Choroid plexus epithelial cell (primary cell): ENCODE measurements around the gene TXNL4B.

Source experiments
- DNase-seq: peaks from one replicate; pipeline ENCODE4 v3.0.0-alpha.2; 2010; ENCODE audit warnings: low read depth
- H3K4me3 ChIP-seq: 2 replicates; pipeline ENCODE4 v1.5.1; 2011; ENCODE audit warnings: low read depth, mild to moderate bottlenecking, control low read depth, low read length, moderate library complexity
- TF ChIP-seq, protein P1 (sequence below): conservative IDR thresholded peaks from 2 replicates; pipeline ENCODE4 v1.5.1; 2011; ENCODE audit warnings: low read depth, mild to moderate bottlenecking, control low read depth, inconsistent platforms, low read length, moderate library complexity

The TXNL4B gene

DNA sequence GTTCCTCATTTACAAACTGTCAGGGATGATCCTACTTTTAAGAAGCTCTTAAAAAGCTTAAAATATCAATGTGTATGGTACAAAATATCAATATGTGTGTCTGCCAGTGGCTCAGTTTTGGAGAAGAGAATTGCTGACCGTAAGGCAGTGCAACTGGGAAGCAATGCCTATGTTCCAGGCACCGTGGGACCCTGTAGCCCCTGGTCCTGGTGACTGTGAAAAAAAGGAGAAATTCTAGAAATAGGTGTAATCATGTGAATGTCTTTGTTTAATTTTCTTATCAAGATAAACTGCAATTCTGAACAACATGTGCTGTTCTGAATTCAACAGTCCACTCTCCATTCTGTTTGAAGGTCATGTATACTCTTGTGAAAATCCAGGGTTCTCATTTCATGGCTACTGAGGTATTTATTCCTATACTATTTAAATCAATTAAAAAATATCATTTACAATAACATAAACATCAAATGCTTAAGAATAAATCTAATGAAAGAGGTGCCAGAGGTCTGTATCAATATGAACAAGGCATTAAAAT, 48.5 kb downstream of the TXNL4B start:
- no peak overlapping the region for H3K4me3 ChIP-seq
- TF ChIP-seq, protein P1, sequence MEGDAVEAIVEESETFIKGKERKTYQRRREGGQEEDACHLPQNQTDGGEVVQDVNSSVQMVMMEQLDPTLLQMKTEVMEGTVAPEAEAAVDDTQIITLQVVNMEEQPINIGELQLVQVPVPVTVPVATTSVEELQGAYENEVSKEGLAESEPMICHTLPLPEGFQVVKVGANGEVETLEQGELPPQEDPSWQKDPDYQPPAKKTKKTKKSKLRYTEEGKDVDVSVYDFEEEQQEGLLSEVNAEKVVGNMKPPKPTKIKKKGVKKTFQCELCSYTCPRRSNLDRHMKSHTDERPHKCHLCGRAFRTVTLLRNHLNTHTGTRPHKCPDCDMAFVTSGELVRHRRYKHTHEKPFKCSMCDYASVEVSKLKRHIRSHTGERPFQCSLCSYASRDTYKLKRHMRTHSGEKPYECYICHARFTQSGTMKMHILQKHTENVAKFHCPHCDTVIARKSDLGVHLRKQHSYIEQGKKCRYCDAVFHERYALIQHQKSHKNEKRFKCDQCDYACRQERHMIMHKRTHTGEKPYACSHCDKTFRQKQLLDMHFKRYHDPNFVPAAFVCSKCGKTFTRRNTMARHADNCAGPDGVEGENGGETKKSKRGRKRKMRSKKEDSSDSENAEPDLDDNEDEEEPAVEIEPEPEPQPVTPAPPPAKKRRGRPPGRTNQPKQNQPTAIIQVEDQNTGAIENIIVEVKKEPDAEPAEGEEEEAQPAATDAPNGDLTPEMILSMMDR = no peak
- DNase-seq = no peak

DNA sequence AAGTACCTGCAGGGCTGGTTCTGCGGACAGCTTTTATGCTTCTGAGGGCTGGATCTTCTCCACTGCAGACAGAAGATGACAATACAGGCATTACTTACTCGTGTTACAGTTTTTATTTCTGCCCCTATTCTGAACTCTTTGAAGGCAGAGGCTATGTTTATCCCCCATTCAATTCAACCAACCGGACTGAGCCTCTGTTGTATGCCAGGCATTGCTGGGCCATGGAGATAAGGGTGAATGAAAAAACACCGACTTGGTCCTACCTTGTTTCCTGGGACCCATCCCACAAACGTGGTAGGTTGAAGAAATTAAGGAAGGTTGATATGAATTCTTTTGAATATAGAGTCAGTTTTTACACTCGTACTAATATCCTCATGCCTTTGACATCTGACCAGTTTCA, 49.1 kb downstream of the TXNL4B start:
- no peak overlapping the region for H3K4me3 ChIP-seq
- TF ChIP-seq, protein P1 = no peak
- no peak for DNase-seq

DNA sequence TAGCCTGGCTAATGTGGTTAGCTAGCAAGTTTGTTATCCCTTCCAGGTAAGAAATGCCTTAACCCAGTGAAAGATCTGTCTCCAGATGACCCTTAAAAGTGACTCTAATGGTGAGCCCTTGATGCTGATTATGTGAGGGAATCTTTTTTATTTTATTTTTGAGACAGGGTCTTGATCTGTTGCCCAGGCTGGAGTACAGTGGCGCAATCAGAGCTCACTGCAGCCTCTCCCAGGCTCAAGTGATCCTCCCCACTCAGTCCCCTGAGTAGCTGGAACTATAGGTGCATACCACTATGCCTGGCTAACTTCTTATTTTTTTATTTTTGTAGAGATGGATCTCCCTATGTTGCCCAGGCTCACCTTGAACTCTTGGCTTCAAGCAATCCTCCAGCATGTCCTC, 49.9 kb downstream of the TXNL4B start:
- no peak for DNase-seq
- TF ChIP-seq, protein P1 = no peak
- H3K4me3 ChIP-seq = no peak overlapping the region

DNA sequence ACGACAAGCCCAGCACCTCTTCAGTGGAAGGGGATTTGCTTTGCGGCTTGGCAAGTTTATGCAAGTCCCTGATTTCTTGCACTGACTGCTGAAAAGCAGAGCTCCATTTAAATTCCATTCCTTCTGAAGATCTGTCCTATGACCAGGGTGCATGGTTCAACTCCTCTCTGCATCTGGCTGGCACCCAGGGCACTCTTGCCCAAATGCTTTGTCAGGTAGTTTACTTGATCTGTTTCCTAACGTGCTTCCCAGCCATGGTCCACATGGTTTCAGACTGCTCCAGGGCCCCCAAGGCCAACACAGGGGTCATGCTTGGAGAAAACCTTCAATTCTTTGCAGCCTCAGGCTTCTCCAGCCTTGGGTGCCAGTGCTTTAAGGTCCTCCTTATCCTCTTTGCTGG, 50.4 kb downstream of the TXNL4B start:
- TF ChIP-seq, protein P1 = no peak
- DNase-seq = no peak
- no peak overlapping the region for H3K4me3 ChIP-seq

DNA sequence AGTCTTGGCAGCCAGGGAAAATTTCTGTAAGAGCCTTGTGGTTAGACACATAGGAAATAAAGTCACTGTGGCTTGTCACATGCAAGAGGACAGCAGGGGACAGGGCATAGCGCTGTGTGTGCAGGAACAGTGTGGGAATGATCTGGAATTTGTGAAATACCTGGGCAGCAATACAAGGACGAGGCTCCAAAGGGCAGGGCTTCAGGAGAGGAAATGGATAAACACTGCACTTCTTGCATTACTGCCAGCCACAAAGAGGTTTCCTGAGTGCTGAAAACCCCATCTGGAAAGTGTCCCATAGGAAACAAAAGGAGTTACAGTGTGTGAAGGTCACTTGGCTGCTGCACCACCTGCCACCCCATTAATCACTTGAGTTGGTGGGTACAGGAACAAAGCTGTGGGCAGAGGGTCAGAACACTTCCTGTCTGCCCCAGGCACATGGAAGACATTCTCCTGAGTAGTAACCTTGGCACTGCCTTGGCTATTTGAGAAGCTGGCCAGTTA, 51.2 kb downstream of the TXNL4B start:
- DNase-seq = no peak
- TF ChIP-seq, protein P1 = no peak

DNA sequence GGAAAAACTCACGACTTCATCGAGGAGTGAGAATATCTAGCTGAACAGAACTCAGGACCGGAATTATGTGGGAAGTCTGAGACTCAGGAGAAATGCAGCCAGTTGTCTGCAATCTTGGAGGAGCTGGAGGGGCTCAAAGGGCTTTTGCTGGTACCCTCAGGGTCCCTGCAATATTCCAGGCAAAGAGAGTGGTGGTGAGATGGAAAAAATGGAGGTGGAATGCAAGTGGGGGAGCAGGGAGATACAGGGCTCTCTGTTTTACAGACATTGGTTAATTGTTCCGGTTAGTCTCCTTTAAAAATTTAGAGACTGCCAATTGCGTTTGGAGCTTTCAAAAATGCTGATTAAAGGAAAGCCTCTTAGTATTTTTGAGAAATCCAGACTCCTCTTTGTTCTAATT, 57.3 kb downstream of the TXNL4B start:
- H3K4me3 ChIP-seq = no peak overlapping the region
- DNase-seq = no peak
- TF ChIP-seq, protein P1 = no peak

More for the DNA sequence above, 51.2 kb downstream of the TXNL4B start:
- no peak overlapping the region for H3K4me3 ChIP-seq
